ENCODE results near the gene GNG13. TPM values are rescaled to one million over a fixed set of nuclear protein-coding genes. Genes with fewer than 3 reads are reported as not detected.

The GNG13 gene
- total and polyA plus RNA-seq, 11 donors: not detected

GRCh38 chr16:836221-836620, 35.7 kb upstream of the GNG13 start:
- Histone ChIP-seq H3K4me1 (no peaks in the 10 kb centered on the region), H3K27ac (no peak overlapping the region), H3K9me3 (peaks cover 0 to 42% (median 16%) of the 10 kb centered on the region in 12 donors), H3K4me3 (no peak overlapping the region), H3K36me3 (no peaks in the 10 kb centered on the region), H3K27me3 (peaks cover 0 to 27% (median 3%) of the 10 kb centered on the region in 9 donors)
- intact Hi-C loops (cut with DNase I): no loop called here
- whole genome bisulfite sequencing, 4 donors: 86 to 88% (median 87%) methylated on average over 4 of the region's 4 CpGs
- DNase-seq: no peak
- TF ChIP-seq POLR2A (IDR thresholded peaks at IDR 0.05) (no peak), CTCF (IDR thresholded peaks at IDR 0.05) (no peak)
- no peak for ATAC-seq

- Histone ChIP-seq H3K36me3 (no peaks in the 10 kb centered on the region), H3K4me1 (no peaks in the 10 kb centered on the region), H3K9me3 (peaks cover 0 to 42% (median 16%) of the 10 kb centered on the region in 12 donors), H3K4me3 (no peak overlapping the region), H3K27me3 (peaks cover 0 to 22% (median under 1%) of the 10 kb centered on the region in 9 donors), H3K27ac (no peak overlapping the region)
- intact Hi-C loops (cut with DNase I): no loop called here
- DNase-seq (no peak), ATAC-seq (no peak)
- TF ChIP-seq CTCF (IDR thresholded peaks at IDR 0.05) (no peak), POLR2A (IDR thresholded peaks at IDR 0.05) (no peak)
- 87 to 95% (median 92%) methylated on average over 7 to 10 of the region's 10 CpGs for WGBS, 4 donors
These were observed 34.8 kb upstream of the GNG13 start for GRCh38 chr16:835373-835772.

- TF ChIP-seq CTCF (IDR thresholded peaks at IDR 0.05) (no peak), POLR2A (IDR thresholded peaks at IDR 0.05) (no peak)
- intact Hi-C loops (cut with DNase I): no loop called here
- Histone ChIP-seq H3K4me1 (no peaks in the 10 kb centered on the region), H3K4me3 (no peak overlapping the region), H3K36me3 (no peaks in the 10 kb centered on the region), H3K27ac (no peak overlapping the region), H3K9me3 (peaks cover 0 to 41% (median 16%) of the 10 kb centered on the region in 12 donors), H3K27me3 (peaks cover 0 to 17% (median 0%) of the 10 kb centered on the region in 9 donors)
- ATAC-seq (no peak), DNase-seq (no peak)
- 65 to 84% (median 83%) methylated on average over 4 to 14 of the region's 14 CpGs for WGBS, 4 donors
These were observed 32.9 kb upstream of the GNG13 start for GRCh38 chr16:833411-833810.

- ATAC-seq (no peak), DNase-seq (no peak)
- TF ChIP-seq CTCF (IDR thresholded peaks at IDR 0.05): no peak
- TF ChIP-seq POLR2A (IDR thresholded peaks at IDR 0.05): no peak
- peaks cover 0 to 39% (median 16%) of the 10 kb centered on the region in 12 donors for H3K9me3 ChIP-seq
- H3K27ac ChIP-seq: no peak overlapping the region
- H3K4me3 ChIP-seq: no peak overlapping the region
- 87 to 92% (median 90%) methylated on average over 28 to 35 of the region's 35 CpGs for WGBS, 4 donors
- H3K36me3 ChIP-seq: no peaks in the 10 kb centered on the region
- intact Hi-C loops (cut with DNase I): no loop called here
- peaks cover 0 to 23% (median 0%) of the 10 kb centered on the region in 9 donors for H3K27me3 ChIP-seq
- no peaks in the 10 kb centered on the region for H3K4me1 ChIP-seq
These were observed 32.3 kb upstream of the GNG13 start for GRCh38 chr16:832652-833336.

All from heart left ventricle (tissue), 16 donors.